NCI-H345 (cell line): ENCODE data around the gene PGAP2.
"Not testable (repeated sequence)": the region's sequence is repeated elsewhere in the genome, so short reads cannot be mapped to it uniquely, and the experiment has no call there.

Source experiments
- DNase-seq: peaks from one replicate; lab custom pipeline; 2025; lab: John Stamatoyannopoulos, UW

PGAP2 gene

GRCh38 chr11:3807909-3808860 is at the start of gene PGAP2:
TSS of gene PGAP2 (plus strand) at chr11:3808560. CDS start at chr11:3811260, 2,700 bp downstream.
- peak; percentile 83 for DNase-seq

DNA sequence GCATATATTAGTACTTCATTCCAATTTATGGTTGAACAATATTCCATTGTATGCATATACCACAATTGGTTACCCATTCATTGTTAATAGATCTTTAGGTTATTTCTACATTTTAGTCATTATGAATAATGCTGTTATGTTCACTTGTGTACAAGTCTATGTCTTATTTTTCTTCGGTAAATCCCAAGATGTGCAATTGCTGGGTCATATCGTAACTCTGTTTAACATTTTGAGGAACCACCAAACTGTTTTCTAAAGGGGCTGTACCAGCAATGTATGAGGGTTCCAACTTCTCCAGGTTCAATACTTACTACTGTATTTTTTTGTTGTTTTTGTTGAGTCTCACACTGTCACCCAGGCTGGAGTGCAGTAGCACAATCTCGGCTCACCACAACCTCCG is 44.1 kb upstream of the PGAP2 start:
- no peak for DNase-seq

- not testable (repeated sequence) for DNase-seq
Observed at GRCh38 chr11:3766836-3767235, 41.5 kb upstream of the PGAP2 start.

DNA sequence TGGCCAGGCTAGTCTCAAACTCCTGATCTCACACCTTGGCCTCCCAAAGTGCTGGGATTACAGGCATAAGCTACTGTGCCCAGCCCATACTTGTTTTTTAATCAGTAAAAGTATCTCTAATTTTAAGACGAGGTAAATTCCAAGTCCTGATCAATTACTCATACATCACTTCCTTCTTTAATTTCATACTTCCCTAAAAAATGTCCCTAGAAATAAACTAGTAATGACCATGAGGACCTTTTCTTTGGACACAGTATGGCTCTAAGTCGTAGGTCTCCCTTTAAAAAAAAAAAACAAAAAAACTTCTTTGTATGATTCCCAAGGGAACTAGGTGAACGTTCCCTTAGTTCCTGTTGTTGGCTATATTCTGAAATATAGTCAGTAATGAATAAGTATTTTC is 40.8 kb upstream of the PGAP2 start:
- no peak for DNase-seq

- DNase-seq = no peak
Observed at GRCh38 chr11:3773180-3773579, 35.2 kb upstream of the PGAP2 start.

GRCh38 chr11:3775736-3776406 is 32.5 kb upstream of the PGAP2 start:
- no peak for DNase-seq

GRCh38 chr11:3781423-3781822 is 26.9 kb upstream of the PGAP2 start:
- DNase-seq = no peak

DNA sequence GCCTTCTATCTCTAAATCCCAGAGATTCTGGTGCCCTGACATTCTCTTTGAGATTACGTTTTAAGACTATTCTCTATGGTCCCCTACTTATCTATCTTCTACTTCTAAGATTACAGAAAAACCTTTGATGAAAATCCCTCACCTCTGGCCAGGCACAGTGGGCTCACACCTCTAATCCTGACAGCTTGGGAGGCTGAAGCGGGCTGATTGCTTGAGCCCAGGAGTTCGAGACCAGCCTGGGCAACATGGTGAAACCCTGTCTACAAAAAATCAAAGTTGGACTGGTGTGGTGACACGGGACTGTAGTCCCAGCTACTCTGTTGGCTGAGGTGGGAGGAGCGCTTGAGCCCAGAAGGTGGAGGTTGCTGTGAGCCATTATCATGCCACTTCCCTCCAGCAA is 25.4 kb upstream of the PGAP2 start:
- no peak for DNase-seq

DNA sequence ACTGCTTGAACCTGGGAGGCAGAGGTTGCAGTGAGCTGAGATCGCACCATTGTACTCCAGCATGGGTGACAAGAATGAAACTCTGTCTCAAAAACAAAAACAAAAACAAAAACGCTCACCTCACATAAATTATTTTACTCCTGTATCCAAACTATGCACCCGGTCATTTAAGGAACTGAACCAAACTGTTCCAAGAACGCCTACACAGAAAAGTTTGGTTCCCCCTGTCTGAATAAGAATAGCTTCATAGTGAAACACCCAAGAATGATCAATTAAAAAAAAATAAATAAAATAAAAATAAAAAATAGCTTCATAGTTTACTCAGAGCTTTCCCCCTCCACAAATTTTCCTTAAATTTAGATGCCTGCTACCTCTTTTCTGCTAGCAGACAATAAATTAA is 24.7 kb upstream of the PGAP2 start:
- DNase-seq = no peak

DNA sequence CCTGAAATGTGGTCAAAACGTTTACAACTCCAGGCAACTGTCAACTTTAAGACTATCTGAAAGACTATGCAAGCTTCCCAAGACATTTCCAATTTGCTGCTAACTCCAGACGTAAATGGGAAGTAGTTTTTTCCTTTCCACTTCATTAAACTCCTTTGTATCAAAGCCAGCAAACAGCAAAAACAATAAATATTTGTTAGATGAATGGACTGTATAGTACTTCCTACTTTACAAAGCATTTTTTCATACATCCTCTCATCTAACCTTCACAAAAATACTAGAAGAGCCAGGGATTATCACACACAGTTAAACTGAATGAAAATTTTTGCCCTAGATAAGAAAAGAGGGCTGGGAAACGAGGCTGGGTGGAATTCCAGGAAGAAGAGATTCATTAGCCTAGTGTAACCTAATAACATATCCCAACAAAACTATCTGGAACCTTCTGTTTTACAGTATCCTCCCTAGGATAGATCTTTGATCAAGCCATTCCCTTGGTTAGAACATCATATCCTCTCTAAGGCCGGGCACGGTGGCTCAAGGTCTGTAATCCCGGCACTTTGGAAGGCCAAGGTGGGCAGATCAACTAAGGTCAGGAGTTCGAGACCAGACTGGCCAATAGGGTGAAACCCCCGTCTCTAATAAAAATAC is 21.5 kb upstream of the PGAP2 start:
- DNase-seq = no peak

GRCh38 chr11:3794387-3794786 is 14.0 kb upstream of the PGAP2 start:
- DNase-seq = not testable (repeated sequence)

DNA sequence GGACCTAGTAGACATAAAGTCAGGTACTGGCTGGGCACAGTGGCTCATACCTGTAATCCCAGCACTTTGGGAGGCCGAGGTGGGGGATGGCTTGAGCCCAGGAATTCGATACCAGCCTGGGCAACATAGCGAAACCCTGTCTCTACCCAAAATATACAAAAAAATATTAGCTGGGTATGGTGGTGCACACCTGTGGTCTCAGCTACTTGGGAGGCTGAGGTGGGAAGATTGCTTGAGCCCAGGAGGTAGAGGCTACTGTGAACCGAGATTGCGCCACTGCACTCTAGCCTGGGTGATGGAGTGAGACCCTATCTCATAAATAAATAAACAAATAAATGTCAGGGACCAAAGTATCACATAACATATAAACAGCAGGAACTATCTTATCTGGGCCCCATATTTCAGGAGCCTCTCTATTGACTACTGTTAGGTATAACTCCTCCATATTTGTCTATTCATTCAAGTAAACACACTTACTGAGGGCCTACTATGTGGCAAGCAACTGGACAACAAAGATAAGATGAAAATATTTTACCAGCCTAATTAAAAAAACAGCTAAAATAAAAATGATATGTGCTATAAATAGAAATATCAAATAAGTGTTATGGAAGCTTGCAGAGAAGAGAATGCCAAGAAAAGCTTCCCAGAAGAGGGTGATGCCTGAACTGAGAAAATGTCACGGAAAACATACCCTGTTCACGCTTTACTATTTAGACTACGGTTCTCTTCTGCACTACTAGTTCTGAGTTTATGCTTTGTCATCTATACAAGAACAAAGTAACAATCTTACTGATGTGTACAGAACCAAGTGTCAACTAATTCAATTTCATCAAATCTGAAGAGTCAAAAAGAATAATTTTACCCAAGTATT is 13.0 kb upstream of the PGAP2 start:
- DNase-seq = no peak

DNA sequence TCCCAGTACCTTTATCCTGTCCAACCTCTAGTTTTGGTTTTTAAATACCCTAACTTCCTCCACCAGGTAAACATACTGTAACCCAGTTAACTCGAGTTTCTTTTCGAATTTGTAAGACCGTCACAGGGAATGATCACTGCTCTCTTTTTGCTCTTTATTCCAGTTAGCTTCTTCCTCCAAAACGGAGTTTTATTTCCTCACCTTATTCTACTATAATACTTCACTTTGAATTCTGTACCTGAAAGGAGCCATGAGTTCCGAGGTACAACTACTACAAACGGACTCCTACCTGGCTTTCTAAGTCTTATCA is 12.4 kb upstream of the PGAP2 start:
- DNase-seq = no peak

DNA sequence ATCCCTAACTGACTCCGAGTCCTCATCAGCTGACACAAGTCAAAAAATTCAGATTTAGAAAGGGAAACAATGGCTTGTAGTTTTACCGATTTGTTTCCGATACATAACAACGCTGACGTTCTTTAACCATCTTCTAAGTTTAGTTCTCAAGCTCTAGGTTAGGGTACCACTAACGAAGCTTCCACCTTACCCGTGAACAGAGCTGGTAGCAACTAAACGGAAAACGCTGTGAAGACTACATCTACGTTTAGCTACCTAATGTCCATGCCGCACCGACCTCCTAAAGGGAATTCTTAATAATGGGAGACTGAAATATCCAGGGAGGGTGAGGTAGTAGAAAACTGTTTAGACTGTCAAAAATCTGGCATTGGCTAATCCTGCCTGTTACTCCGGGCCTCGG is 12.0 kb upstream of the PGAP2 start:
- no peak for DNase-seq

DNA sequence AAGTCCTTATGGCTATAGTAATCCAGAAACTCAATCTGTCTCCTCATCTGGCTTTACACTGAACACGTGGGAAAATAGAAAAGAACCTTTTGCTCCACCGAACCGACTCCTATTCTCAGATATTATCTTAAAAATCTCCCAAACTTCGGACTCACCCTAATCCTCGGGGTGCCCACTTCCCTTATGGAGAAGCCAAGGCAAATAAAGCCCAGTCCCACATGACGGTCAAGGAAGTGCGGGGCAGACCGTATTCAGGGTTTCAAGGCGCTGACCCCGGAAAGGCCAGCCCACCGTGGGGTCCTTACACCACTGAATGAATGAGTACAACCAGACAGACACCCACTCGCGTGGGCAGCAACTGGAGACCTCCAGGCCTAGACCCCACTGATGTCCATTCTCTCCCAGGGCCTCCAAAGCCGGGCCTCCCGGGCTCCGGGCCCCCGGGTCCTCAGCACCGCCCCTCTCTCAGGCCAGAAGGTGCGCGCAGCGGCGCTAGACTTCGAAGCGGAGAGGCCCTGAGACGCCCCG is 11.5 kb upstream of the PGAP2 start:
- DNase-seq = no peak

- DNase-seq = peak; percentile 99
Observed at GRCh38 chr11:3797329-3798090, 10.8 kb upstream of the PGAP2 start, which contains the start of gene NUP98. TSS of gene NUP98 (minus strand) at chr11:3797554. CDS start at chr11:3782117, 15,437 bp downstream.

- DNase-seq = no peak
Observed at GRCh38 chr11:3799143-3799542, 9.2 kb upstream of the PGAP2 start.

- no peak for DNase-seq
Observed at GRCh38 chr11:3799873-3800272, 8.5 kb upstream of the PGAP2 start.

DNA sequence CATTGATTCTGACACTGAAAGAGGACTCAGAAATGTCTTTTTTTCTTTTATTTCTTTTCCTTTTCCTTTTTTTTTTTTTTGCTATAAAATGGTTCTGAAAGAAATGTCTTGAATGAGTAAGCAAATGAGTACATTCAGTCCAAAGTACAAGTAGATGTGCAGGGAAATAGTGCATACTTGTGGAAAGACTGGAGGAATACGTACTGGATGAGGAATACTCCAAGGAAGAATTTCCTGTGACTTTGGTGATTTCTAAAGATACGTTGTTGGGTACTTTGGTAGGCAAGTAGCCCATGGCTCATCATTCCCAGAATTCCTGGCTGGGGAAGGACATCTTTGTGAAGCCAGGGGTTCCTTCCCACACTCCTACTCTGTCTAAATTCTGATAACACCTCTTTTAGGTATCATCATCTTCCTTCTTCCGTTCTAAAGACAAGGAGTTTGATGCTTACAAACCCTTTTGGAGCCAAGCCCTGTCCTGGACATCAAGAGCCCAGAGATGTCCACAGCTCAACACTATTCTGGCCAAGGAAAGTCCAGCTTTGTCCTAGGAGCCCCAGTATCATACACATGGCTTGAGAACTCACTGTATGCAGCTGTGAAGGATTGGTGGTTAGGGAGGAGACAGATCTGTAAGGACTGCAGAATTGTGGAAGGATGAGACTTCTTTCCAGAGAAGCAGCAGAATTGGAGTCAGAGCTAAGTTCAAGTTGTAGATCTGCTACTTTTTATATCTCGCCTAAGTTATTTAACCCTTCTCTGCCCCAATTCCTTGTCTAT is 6.2 kb upstream of the PGAP2 start:
- DNase-seq = no peak
